Lung microvascular endothelial cell (primary cell): ENCODE data around the gene CPXCR1. TPM values are rescaled to one million over a fixed set of nuclear protein-coding genes. Genes with fewer than 3 reads are reported as not detected.
"Not testable (repeated sequence)": the region's sequence is repeated elsewhere in the genome, so short reads cannot be mapped to it uniquely, and the experiment has no call there.

Experiments
- DNase-seq, 2 donors: peaks; one replicate each; pipeline versions ENCODE4 v3.0.0 to v3.0.0-alpha.2; 2010; ENCODE audit warnings: low read depth in 2 of 2
- total RNA-seq: library from RNA; depleted of rRNA; stranded (reverse); fragments of >200 nt; gene quantifications from 2 replicates; pipeline ENCODE4 v1.2.1, GENCODE V29; 2014

The CPXCR1 gene
- total RNA-seq: not detected in 2 replicates

DNA sequence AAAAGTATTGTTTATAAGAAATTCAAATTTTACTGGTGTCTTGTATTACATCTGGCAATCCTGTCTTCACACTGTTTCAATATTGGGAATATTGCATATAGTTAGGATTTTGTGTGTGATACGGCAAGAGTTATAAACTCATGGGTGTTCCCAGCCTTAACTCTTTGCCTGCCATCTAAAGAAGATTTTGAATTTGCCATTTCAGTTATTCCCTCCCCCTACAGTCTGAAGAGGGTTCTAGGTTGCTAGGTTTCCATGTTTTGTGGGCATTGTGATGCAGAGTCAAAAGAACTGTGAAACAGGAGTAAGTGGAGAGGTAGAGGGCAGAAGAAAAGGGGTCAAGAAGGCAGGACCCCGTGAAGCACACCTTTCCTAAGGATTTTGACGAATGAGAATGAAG lies at the start of gene CPXCR1:
CPXCR1 (plus strand) TSS at position 301 of the 400 bp plus-strand sequence. CDS start 6,190 bp downstream, outside the sequence.
- DNase-seq: no peak

DNA sequence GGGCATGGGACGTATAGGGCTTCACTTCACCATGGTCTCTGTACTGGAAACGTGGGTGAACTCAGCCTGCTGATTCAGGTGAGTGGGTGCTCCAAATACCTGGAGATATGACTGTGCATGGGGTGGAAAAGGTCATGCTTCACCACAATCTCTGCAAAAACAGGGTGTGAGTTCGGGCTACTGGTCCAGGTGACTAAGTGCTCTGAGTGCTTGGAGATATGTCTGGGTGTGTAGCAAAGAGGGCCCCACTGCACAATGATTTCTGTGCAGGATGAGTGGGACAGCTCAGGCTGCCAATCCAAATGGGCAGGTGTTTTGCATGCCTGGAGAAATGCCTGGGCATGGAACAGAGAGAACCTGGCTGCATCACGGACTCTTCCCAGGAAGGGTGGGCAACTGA lies 11.2 kb upstream of the CPXCR1 start:
- DNase-seq: no peak

GRCh38 chrX:88746215-88746614 lies 810 bp upstream of the CPXCR1 start:
- DNase-seq: not testable (repeated sequence)

GRCh38 chrX:88752339-88752738 lies 5.3 kb downstream of the CPXCR1 start:
- DNase-seq: not testable (repeated sequence)

- no peak for DNase-seq
Observed at GRCh38 chrX:88789825-88790224, 42.8 kb downstream of the CPXCR1 start.
